ENCODE measurements around the gene STK35. TPM values are rescaled to one million over a fixed set of nuclear protein-coding genes. Genes with fewer than 3 reads are reported as not detected.

STK35 gene
- total and polyA plus RNA-seq, 2 of the 8 experiments (the other 6 are each of a cell fraction or from before 2014, with no cell fraction given): 24.9 to 45.0 TPM

DNA sequence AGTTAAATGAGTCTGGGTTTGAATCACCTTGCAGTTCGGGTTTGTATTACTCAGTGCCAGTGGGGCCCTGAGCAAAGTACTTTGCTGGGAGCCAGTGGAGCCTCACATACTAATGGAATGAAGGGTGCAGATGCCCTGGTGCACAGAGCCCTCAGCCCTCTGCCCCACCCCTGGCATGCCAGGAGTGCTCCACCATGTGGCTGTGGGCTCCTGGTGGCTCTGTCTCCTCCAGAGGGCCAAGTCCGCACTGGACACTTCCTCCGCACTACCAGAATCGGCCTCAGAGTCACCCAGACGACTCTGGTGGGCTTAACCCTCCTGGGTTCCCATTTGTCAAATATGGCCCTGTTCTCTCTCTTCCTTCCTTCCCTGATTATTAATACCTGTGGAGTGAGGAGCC lies 94.0 kb downstream of the STK35 start:
- Histone ChIP-seq H2BK120ac (replicated peaks; ENCODE audit: low read depth, low read length) (no peak overlapping the region), H4K8ac (ENCODE audit: extremely low read depth, insufficient read depth, low read length) (no peak overlapping the region), H3K18ac (ENCODE audit: extremely low read depth, low read length) (no peak overlapping the region), H4K20me1 (replicated peaks in 1 of 2; ENCODE audit: control insufficient read depth in 1 of 2, insufficient read depth in 2 of 2, low read length in 2 of 2) (no peaks in the 10 kb centered on the region), H3K9ac (replicated peaks in 1 of 4; ENCODE audit: extremely low read depth in 1 of 4, low read depth in 3 of 4, low read length in 3 of 4) (no peak overlapping the region), H3K36me3 (ENCODE audit: control insufficient read depth in 2 of 4, insufficient read depth in 4 of 4, low read length in 3 of 4) (no peaks in the 10 kb centered on the region), H3K4me2 (ENCODE audit: insufficient read depth in 1 of 2, low read depth in 2 of 2, low read length in 2 of 2) (no peak overlapping the region), H3K79me2 (ENCODE audit: control insufficient read depth in 1 of 2, insufficient read depth in 2 of 2, low read length in 2 of 2) (no peaks in the 10 kb centered on the region), H3K79me1 (ENCODE audit: low read depth, low read length) (no peaks in the 10 kb centered on the region), H3K4ac (replicated peaks; ENCODE audit: insufficient read length, low read depth, low read length) (no peak overlapping the region), H4K5ac (ENCODE audit: insufficient read length, low read depth, low read length) (no peak overlapping the region), H2AFZ (ENCODE audit: low read length) (no peak overlapping the region), H3K56ac (replicated peaks; ENCODE audit: insufficient read length, low read depth, low read length) (no peak overlapping the region), H3K23me2 (ENCODE audit: low read depth, low read length) (no peaks in the 10 kb centered on the region), H3K4me1 (replicated peaks in 1 of 4; ENCODE audit: control insufficient read depth in 3 of 4, insufficient read depth in 4 of 4, low read length in 3 of 4) (peaks cover 0 to 7% (median 4%) of the 10 kb centered on the region in 4 experiments; a peak in 4 of 7 replicates), H3K27me3 (replicated peaks in 1 of 4; ENCODE audit: control insufficient read depth in 3 of 4, extremely low read depth in 1 of 4, insufficient read depth in 3 of 4, low read length in 3 of 4) (no peaks in the 10 kb centered on the region), H2BK20ac (ENCODE audit: low read length) (no peak overlapping the region), H3K14ac (ENCODE audit: insufficient read length) (no peak overlapping the region), H2BK5ac (ENCODE audit: low read depth, low read length) (no peak overlapping the region), H4K91ac (replicated peaks; ENCODE audit: insufficient read length, low read length) (no peak overlapping the region), H3K9me3 (ENCODE audit: insufficient read depth in 2 of 2, low read depth in 1 of 2, low read length in 1 of 2) (no peaks in the 10 kb centered on the region), H2BK12ac (ENCODE audit: low read depth, low read length) (no peak overlapping the region), H2AK5ac (ENCODE audit: low read depth, low read length) (no peak overlapping the region), H3K27ac (ENCODE audit: low read depth, low read length) (no peak overlapping the region), H3K23ac (ENCODE audit: insufficient read length) (no peak overlapping the region), H3K4me3 (ENCODE audit: extremely low read depth in 1 of 4, insufficient read depth in 2 of 4, low read depth in 3 of 4, low read length in 4 of 4) (no peak overlapping the region), H2BK15ac (ENCODE audit: low read length) (no peak overlapping the region)
- 89% methylated on average over 5 of the region's 5 CpGs; no CpG with 5 or more reads in 1 of the 2 experiments for WGBS, 2 experiments (ENCODE audit: extremely low coverage in 1 of 2, insufficient coverage in 1 of 2, insufficient read length in 1 of 2, insufficient replicate concordance in 2 of 2, low coverage in 1 of 2, low lambda C conversion rate in 2 of 2, missing lambda C conversion rate in 1 of 2)
- CTCF ChIA-PET (ENCODE audit: partially characterized antibody): interaction anchor here (0.6 to 0.7 kb wide), 2 partner anchors 102 to 249 kb away, joined by 3 to 4 read pairs; no protein-coding TSS in a partner anchor
- FAIRE-seq (no peak), DNase-seq (ENCODE audit: low read depth in 1 of 2, low spot score in 2 of 2) (no peak)
- POLR2A ChIA-PET (ENCODE audit: partially characterized antibody): no interaction called here
- peak in 2 of 3 experiments; percentile 6 to 23; a peak in 2 of 4 replicates for TF ChIP-seq CTCF (IDR thresholded peaks at IDR 0.05; ENCODE audit: control extremely low read depth in 1 of 3, insufficient read depth in 1 of 3, low read depth in 1 of 3, low read length in 3 of 3)
- TF ChIP-seq E2F6 (IDR thresholded peaks at IDR 0.05): no peak
- TF ChIP-seq RAD21 (IDR thresholded peaks at IDR 0.05 in 1 of 2, conservative IDR thresholded peaks at IDR 0.05 in 1 of 2; ENCODE audit: low read depth in 2 of 2, low read length in 2 of 2): peak in 1 of 2 experiments; percentile 13; a peak in 1 of 4 replicates
